ENCODE results near the gene ANKRD66. TPM values are rescaled to one million over a fixed set of nuclear protein-coding genes. Genes with fewer than 3 reads are reported as not detected.

Gene ANKRD66
- total and polyA plus RNA-seq, 2 of the 4 experiments (the other 2 are of a cell fraction) = not detected

DNA sequence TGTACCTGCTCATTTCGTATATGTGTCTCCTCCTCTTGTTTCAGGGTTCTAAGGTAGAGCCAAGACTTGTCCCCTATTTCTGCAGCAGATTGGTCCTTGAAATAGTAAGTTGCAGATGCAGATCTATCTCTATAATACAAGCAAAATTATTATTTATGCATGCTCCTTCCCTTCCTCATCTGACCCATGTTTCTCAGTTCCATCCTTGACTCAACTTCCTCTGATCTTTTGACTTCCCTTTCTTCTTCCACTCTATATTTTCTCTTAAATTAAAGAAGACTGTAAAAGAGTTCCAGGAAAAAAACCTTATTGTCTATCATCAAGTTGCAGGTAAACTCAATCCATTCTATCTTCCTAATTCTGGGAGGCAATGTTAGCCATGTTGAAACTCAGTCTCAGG is 35.2 kb upstream of the ANKRD66 start:
- no peak overlapping the region for H3K18ac ChIP-seq (ENCODE audit: low read depth, low read length)
- H4K8ac ChIP-seq (ENCODE audit: low read depth in 2 of 2, low read length in 2 of 2) = no peak overlapping the region
- intact Hi-C loops (cut with micrococcal nuclease) (no loop called here), in situ Hi-C loops (cut with MboI; ENCODE audit: low sequenced_read_pairs) (no loop called here), dilution Hi-C loops (cut with HindIII; ENCODE audit: low sequenced_read_pairs, unreplicated experiment) (no loop called here)
- H2BK120ac ChIP-seq (ENCODE audit: low read depth, low read length) = no peak overlapping the region
- DNase-seq = no peak
- H3K9ac ChIP-seq (ENCODE audit: low read depth, low read length) = no peak overlapping the region
- ChIA-PET CTCF (no interaction called here), POLR2A (ENCODE audit: unreplicated experiment) (no interaction called here)
- no peak overlapping the region for H3K27ac ChIP-seq (ENCODE audit: insufficient read depth, low read length)
- no peak overlapping the region for H2BK20ac ChIP-seq (ENCODE audit: low read depth, low read length)
- TF ChIP-seq MAZ (IDR thresholded peaks at IDR 0.05; ENCODE audit: borderline replicate concordance, low read depth, low read length) = no peak
- TF ChIP-seq SMC3 (IDR thresholded peaks at IDR 0.05; ENCODE audit: low read depth, low read length) = no peak
- TF ChIP-seq, protein P1, sequence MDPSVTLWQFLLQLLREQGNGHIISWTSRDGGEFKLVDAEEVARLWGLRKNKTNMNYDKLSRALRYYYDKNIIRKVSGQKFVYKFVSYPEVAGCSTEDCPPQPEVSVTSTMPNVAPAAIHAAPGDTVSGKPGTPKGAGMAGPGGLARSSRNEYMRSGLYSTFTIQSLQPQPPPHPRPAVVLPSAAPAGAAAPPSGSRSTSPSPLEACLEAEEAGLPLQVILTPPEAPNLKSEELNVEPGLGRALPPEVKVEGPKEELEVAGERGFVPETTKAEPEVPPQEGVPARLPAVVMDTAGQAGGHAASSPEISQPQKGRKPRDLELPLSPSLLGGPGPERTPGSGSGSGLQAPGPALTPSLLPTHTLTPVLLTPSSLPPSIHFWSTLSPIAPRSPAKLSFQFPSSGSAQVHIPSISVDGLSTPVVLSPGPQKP (IDR thresholded peaks at IDR 0.05; ENCODE audit: borderline replicate concordance, low read depth, low read length) = no peak
- TF ChIP-seq RCOR1 (IDR thresholded peaks at IDR 0.05; ENCODE audit: insufficient replicate concordance, low read length) = no peak
- TF ChIP-seq POLR2A (IDR thresholded peaks at IDR 0.05; ENCODE audit: low read depth, low read length) = no peak
- no peak for TF ChIP-seq NFE2L2 (IDR thresholded peaks at IDR 0.05; ENCODE audit: low read depth, low read length)
- no peak for TF ChIP-seq MAFK (IDR thresholded peaks at IDR 0.05; ENCODE audit: low read depth, low read length)
- no peak for TF ChIP-seq BHLHE40 (IDR thresholded peaks at IDR 0.05; ENCODE audit: low read depth, low read length)
- TF ChIP-seq, protein P2, sequence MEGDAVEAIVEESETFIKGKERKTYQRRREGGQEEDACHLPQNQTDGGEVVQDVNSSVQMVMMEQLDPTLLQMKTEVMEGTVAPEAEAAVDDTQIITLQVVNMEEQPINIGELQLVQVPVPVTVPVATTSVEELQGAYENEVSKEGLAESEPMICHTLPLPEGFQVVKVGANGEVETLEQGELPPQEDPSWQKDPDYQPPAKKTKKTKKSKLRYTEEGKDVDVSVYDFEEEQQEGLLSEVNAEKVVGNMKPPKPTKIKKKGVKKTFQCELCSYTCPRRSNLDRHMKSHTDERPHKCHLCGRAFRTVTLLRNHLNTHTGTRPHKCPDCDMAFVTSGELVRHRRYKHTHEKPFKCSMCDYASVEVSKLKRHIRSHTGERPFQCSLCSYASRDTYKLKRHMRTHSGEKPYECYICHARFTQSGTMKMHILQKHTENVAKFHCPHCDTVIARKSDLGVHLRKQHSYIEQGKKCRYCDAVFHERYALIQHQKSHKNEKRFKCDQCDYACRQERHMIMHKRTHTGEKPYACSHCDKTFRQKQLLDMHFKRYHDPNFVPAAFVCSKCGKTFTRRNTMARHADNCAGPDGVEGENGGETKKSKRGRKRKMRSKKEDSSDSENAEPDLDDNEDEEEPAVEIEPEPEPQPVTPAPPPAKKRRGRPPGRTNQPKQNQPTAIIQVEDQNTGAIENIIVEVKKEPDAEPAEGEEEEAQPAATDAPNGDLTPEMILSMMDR (conservative IDR thresholded peaks at IDR 0.05; ENCODE audit: low read depth, low read length) = no peak
- TF ChIP-seq, protein P3, sequence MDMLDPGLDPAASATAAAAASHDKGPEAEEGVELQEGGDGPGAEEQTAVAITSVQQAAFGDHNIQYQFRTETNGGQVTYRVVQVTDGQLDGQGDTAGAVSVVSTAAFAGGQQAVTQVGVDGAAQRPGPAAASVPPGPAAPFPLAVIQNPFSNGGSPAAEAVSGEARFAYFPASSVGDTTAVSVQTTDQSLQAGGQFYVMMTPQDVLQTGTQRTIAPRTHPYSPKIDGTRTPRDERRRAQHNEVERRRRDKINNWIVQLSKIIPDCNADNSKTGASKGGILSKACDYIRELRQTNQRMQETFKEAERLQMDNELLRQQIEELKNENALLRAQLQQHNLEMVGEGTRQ (IDR thresholded peaks at IDR 0.05; ENCODE audit: low read depth, low read length) = no peak
- TF ChIP-seq CEBPB (IDR thresholded peaks at IDR 0.05; ENCODE audit: low read depth, low read length) = no peak
- TF ChIP-seq CHD1 (IDR thresholded peaks at IDR 0.05; ENCODE audit: low read depth, low read length) = no peak
- no peak for TF ChIP-seq MXI1 (IDR thresholded peaks at IDR 0.05; ENCODE audit: borderline replicate concordance, low read depth, low read length)
- no peak for TF ChIP-seq FOS (IDR thresholded peaks at IDR 0.05; ENCODE audit: low read depth, low read length)
- no peak overlapping the region for H3K4me3 ChIP-seq (ENCODE audit: insufficient read depth, low read depth, low read length)
- no peak overlapping the region for H3K4ac ChIP-seq (ENCODE audit: low read depth, low read length)
- no peak overlapping the region for H3K23ac ChIP-seq (ENCODE audit: low read depth, low read length)
- no peak overlapping the region for H2AFZ ChIP-seq (replicated peaks; ENCODE audit: low read length, poor library complexity)
- H3K79me1 ChIP-seq (ENCODE audit: low read depth in 1 of 2, low read length in 2 of 2) = no peaks in the 10 kb centered on the region
- no peaks in the 10 kb centered on the region for H3K27me3 ChIP-seq (ENCODE audit: control insufficient read depth, insufficient read depth, low read length)
- no peak overlapping the region for H3K14ac ChIP-seq (replicated peaks; ENCODE audit: low read depth, low read length)
- H2BK15ac ChIP-seq (ENCODE audit: low read depth, low read length) = no peak overlapping the region
- no peaks in the 10 kb centered on the region for H4K20me1 ChIP-seq (ENCODE audit: insufficient read depth, low read length)
- H2AK5ac ChIP-seq (ENCODE audit: low read depth, low read length) = no peak overlapping the region
- H2BK5ac ChIP-seq (ENCODE audit: low read depth, low read length, poor library complexity, severe bottlenecking) = no peak overlapping the region
- WGBS, 2 experiments (ENCODE audit: extremely low coverage in 2 of 2, insufficient read length in 1 of 2) = no CpG with 5 or more reads among the region's 1 CpG
- H4K91ac ChIP-seq (ENCODE audit: insufficient read depth, low read depth, low read length) = no peak overlapping the region
- H3K36me3 ChIP-seq (ENCODE audit: control insufficient read depth, insufficient read depth, low read length) = no peaks in the 10 kb centered on the region
- no peak for ATAC-seq (ENCODE audit: low read depth)
- no peak overlapping the region for H3K4me2 ChIP-seq (ENCODE audit: low read depth, low read length)
- no peak overlapping the region for H2AK9ac ChIP-seq (replicated peaks; ENCODE audit: low read depth, low read length, poor library complexity)
- H4K5ac ChIP-seq (ENCODE audit: low read depth, low read length) = no peak overlapping the region
- no peak overlapping the region for H3K56ac ChIP-seq (ENCODE audit: extremely low read depth, insufficient read depth, low read length)
- BruUV-seq (replicated peaks) = no TSS peak
- H3K9me1 ChIP-seq (ENCODE audit: insufficient read depth, low read length) = no peaks in the 10 kb centered on the region
- H3K4me1 ChIP-seq (ENCODE audit: control insufficient read depth, insufficient read depth, low read length) = no peaks in the 10 kb centered on the region
- H3K9me3 ChIP-seq (ENCODE audit: control insufficient read depth, insufficient read depth, low read length) = no peaks in the 10 kb centered on the region
